ENCODE data around the gene HOOK2.
A peak's percentile ranks its signal among the peaks of the same experiment; 100 is the strongest.

The HOOK2 gene

GRCh38 chr19:12792051-12792852 is 16.9 kb upstream of the HOOK2 start:
- peak overlapping the region; percentile 91 for H3K27ac ChIP-seq
- TF ChIP-seq CTCF (conservative IDR thresholded peaks at IDR 0.05) = no peak

GRCh38 chr19:12791345-12792050 is 16.1 kb upstream of the HOOK2 start, which contains the start of gene JUNB:
TSS of gene JUNB (plus strand) at chr19:12791486. CDS start at chr19:12791772, 286 bp downstream.
- peak within 1 kb of the TSS; percentile 91 for H3K27ac ChIP-seq
- no peak; the same call in 1 of the 2 replicates for TF ChIP-seq CTCF (conservative IDR thresholded peaks at IDR 0.05)

- TF ChIP-seq CTCF (conservative IDR thresholded peaks at IDR 0.05) = no peak
- peak overlapping the region; percentile 91 for H3K27ac ChIP-seq
These were observed 15.4 kb upstream of the HOOK2 start for GRCh38 chr19:12790628-12791344.

- H3K27ac ChIP-seq = peak overlapping the region; percentile 91
- TF ChIP-seq CTCF (conservative IDR thresholded peaks at IDR 0.05) = no peak
These were observed 14.7 kb upstream of the HOOK2 start for GRCh38 chr19:12789904-12790619.

GRCh38 chr19:12789098-12789903 is 13.9 kb upstream of the HOOK2 start:
- no peak for TF ChIP-seq CTCF (conservative IDR thresholded peaks at IDR 0.05)
- H3K27ac ChIP-seq = peak overlapping the region; percentile 91

- TF ChIP-seq CTCF (conservative IDR thresholded peaks at IDR 0.05) = no peak
- H3K27ac ChIP-seq = peak overlapping the region; percentile 91; the same call in 1 of the 2 replicates
These were observed 13.3 kb upstream of the HOOK2 start for GRCh38 chr19:12788682-12789097.
